HG02588 (cell line): Measurements from ENCODE around the gene DSCAML1.

ENCODE experiments used
- ATAC-seq: cut with Tn5 transposase; IDR thresholded peaks from one replicate; pipeline ENCODE4 v1.9.1; 2021; ENCODE audit warnings: mild to moderate bottlenecking, moderate library complexity; ENCODE audit not compliant: unreplicated experiment

The DSCAML1 gene

DNA sequence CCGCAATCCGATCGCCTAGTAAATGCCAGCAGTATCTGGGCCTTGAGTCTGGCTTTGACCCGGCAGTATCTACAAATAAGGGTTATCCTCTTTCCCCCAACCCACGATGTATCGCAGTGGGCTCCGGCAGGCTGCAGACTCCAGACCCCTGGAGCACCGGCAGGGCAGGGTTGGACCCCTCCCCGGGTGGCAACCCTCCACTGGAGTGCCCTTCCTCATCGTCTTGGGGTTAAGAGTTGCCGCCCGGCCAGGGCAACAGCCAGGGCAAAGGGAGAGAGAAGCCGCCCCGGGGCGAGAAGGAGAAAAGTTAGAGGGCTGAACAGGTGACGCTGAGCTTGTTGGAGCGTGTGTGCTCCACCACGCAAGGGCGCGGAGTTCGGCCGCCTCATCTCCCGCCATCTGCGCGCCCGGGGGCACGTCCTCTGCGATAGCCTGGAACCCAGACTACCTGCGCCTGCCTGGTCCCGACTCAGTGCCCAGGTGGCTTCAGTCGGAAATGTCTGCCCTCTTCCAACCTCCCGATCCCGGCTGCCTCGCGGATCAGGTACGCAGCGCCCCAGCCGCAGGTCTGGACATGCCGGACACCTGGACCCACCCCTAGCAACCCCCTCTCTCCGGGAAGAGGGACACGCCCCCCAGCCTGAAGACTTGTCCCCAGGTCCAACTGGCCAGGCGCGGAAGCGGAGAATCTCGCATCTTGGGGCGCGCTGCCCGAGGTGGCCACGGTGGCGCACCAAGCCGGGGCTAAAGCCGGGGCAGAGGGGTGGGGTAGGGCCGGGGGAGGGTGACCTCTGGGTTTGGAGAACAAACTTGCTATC, 1.2 kb downstream of the DSCAML1 start:
- no peak for ATAC-seq

DNA sequence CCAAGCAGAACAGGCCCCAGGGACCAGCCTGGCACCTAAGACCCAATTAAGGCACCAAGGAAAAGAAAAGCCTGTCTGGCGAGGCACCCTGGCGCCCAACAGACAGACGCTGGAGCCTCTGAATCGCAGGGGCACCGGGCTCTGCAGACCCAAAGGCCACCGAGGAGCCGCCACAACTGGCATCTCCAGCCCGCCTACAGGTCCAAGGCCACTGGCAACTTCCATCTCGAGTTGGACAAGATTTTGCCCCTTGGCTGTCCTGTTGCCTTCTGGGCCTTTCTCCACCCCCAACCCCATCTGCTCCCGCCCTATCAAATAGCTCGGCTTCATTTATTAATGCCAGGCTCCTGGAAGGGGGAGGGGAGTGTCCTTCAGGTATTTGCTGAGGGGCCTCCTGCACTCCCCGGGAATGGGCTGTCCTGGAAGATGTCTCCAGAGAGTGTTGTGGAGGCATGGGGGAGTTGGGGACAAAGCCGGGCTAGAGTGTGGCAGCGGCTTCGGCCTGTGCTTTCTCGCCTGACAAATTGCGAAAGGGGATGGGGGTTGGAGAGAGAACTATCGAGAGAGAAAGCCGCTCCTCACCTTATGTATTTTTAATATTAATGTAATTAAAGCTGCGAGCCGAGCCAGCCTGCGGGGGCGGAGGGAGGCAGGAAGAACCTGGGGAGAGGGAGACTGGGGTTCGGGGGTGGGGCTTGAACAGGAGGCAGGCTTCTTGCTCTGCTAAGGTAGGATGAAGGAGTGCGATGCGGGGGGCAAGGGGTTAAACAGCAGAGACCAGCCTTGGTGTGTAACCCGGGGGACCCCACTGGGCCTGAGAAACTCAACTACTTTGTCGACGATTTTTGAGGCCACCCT, 2.0 kb downstream of the DSCAML1 start:
- no peak for ATAC-seq

GRCh38 chr11:117794135-117794534, 2.9 kb downstream of the DSCAML1 start:
- no peak for ATAC-seq

GRCh38 chr11:117793583-117793982, 3.4 kb downstream of the DSCAML1 start:
- no peak for ATAC-seq

GRCh38 chr11:117792992-117793391, 4.0 kb downstream of the DSCAML1 start:
- no peak for ATAC-seq

DNA sequence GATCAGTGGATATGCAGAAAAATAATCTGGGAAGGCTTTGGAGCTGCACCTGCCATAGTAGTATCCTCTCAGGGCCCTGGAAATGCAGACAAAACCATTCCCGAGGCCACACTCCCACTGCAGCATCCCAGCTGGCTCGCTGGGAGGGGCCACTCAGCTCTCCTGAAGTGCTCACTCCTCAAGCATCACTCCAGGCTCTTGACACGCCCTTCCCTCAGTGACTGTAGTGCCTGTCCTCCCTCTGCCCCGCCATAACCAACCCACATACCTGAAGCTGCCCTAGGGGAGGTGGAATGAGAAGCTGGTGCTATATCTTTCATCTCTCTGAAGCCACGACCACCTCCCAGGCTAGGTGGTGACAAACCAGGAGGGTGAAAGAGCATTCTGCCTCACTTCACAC, 4.8 kb downstream of the DSCAML1 start:
- no peak for ATAC-seq

DNA sequence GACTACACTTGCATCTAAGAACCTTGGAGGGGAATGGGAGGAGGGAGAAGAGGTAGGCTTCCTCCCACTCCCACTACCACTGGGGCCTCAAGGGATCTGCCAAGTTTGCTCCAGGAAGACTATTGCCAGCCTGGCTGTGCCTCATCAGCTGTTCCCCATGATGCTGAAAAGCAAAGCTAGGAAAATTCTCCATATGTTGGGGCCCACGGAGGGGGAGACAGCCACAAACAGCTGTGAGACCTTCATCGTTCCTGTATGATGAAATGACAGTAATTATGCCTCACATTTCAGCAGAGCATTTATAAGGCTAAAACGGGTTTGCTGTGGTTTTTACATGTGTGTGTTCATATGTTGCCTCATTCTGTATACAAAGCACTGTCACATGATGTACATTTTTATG, 6.7 kb downstream of the DSCAML1 start:
- no peak for ATAC-seq

DNA sequence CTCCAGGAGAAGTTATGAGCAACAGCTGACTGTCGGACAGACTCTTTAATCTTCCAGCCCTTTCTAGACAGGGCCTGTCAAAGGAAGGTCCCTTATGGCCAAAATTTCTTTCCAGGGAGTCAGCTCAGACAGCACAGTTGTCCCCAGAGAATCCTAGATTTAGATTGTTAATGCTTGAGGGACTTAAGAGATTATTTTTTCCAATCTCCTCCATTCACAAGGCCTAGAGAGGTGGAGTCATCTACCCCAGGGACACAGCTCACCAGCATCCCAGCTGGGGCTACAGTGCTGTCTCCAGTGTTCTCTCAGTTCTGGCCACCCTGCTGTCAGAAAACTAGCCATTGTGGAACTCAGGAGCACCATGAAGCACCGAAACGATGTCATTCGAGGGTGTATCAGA, 7.8 kb downstream of the DSCAML1 start:
- no peak for ATAC-seq

DNA sequence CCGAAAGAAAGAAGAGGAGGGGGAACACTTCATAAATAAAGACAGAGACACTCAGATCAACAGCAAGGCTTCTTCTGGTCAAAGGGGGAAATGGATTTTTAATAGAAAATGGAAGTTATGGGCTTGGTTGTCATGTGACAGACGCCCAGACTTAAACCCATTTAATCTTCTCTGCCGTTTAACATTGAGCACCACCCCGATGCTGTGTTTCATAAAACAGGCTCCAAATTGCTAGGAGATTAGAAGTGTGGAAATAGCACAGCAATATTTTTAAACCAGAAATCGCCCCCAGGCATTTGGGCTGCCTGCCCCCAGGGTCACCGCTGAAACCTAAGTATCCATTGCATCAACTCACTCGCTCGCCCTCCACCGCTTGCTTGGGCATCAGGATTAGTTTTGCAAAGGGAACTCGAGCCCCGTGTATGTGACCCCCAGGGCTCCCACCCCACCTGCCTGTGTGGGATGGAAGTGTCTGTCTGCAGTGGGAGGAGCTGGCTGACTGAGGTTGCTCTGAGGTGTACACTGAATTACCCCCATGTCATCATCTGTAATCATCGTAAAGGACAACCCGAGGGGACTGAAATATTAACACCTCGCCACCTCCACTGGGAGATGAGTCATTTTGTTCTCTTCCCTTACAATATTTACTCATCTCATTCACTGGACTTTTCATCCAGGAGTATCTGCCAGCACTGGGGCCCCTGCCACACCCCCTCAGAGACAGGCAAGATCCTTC, 10.7 kb downstream of the DSCAML1 start:
- ATAC-seq, result no peak

GRCh38 chr11:117782101-117782500, 14.9 kb downstream of the DSCAML1 start:
- no peak for ATAC-seq

GRCh38 chr11:117781627-117782026, 15.4 kb downstream of the DSCAML1 start:
- no peak for ATAC-seq

GRCh38 chr11:117780456-117780855, 16.6 kb downstream of the DSCAML1 start:
- ATAC-seq, result no peak

DNA sequence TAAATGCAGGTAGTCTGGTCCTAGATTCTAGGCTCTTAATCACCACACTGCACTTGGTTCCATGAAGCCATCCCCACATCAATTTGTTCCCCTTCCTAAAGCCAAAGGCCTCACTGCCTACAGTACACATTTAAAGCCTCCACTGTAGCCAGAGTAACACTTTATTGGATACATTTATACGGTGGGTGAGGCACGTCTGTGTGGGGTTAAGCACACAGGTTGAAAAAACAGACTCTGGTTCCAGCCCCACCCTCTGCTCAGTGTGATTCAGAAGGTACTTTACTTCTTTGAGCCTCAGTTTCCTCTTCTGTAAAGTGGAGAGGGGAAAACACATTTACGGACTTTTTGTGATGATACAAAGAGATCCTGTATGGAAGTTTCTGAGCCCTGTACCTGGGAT, 22.5 kb downstream of the DSCAML1 start:
- ATAC-seq, result no peak

- no peak for ATAC-seq
Measured at GRCh38 chr11:117772360-117772759, 24.7 kb downstream of the DSCAML1 start.

DNA sequence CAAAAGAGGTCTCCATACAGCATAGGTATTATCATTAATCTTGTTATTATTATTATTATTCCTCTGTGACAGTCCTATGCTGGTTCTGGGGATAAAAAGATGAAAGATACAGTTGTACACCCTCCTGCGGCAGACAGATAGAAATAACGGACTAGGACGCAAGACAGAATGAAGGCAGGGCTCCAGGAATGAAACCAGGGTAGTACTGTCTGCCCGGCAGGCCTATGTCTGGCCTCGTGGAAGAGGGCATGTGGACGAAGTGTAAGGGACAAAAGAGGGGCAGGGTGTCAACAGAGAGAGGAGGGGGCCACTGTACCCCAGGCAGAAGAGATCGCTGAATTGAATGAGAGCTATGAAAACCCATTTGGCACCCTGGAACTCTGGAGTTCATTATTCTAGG, 25.2 kb downstream of the DSCAML1 start:
- ATAC-seq, result no peak

GRCh38 chr11:117771197-117771596, 25.8 kb downstream of the DSCAML1 start:
- ATAC-seq, result no peak

- no peak for ATAC-seq
Measured at GRCh38 chr11:117770061-117770460, 27.0 kb downstream of the DSCAML1 start.

DNA sequence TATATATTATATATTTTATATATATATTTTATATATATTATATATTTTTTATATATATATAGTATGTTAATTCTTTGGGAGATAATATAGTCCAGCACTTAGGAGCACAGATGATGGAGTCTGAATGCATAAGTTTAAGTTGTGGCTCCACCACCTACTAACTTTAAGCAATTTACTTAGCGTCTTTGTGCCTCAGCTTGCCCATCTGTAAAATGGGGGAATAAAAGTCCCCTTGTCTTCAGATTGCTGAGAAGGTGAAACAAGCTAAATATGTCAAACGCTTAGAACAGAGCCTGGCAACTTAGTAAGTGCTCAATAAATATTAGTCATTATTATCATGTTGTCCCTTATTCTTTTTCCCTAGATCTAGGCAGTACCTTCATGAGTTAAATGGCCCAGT, 27.5 kb downstream of the DSCAML1 start:
- ATAC-seq, result no peak

DNA sequence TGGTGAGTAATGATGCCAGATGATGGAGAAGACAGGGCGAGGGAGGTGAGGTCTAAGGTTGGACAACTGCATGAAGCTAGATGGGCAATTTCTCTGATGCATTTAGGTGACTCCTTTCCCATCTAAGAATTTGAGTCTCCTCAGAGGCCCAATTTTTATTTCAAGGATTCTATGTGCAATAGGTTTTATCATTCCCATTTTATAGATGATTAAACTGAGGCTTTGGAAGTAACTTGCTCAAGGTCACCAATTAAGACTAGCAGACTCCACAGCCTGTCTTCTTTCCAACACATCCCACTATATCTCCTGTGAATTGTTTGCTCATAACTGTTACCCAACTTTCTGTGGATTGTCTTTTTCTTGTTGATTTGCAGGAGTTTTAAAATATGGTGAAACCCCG, 28.5 kb downstream of the DSCAML1 start:
- ATAC-seq, result no peak

GRCh38 chr11:117767071-117767470, 29.9 kb downstream of the DSCAML1 start:
- ATAC-seq, result no peak

- ATAC-seq, result no peak
Measured at GRCh38 chr11:117766576-117766975, 30.4 kb downstream of the DSCAML1 start.
